ENCODE measurements around the gene ACSL5.
"Not testable (repeated sequence)": the region's sequence is repeated elsewhere in the genome, so short reads cannot be mapped to it uniquely, and the experiment has no call there.

GRCh38 chr10:112371326-112371725 lies 2.6 kb upstream of the ACSL5 start:
- TF ChIP-seq CTCF (conservative IDR thresholded peaks at IDR 0.05; ENCODE audit: low read depth, low read length); POLR2A (IDR thresholded peaks at IDR 0.05; ENCODE audit: low read depth, low read length); SMC3 (IDR thresholded peaks at IDR 0.05; ENCODE audit: low read depth, low read length); RFX5 (IDR thresholded peaks at IDR 0.05; ENCODE audit: low read depth, low read length); MAFK (IDR thresholded peaks at IDR 0.05; ENCODE audit: low read depth, low read length); RCOR1 (IDR thresholded peaks at IDR 0.05; ENCODE audit: insufficient replicate concordance, low read length); USF2 (IDR thresholded peaks at IDR 0.05; ENCODE audit: low read depth, low read length): not testable (repeated sequence)

Measured in IMR-90 (cell line).